Cardiac fibroblast (primary cell): ENCODE results near the gene GNS.

ENCODE experiments used
- DNase-seq, 2 donors: peaks; one replicate each; pipeline versions ENCODE4 v3.0.0 to v3.0.0-alpha.2; 2010; ENCODE audit warnings: low read depth in 2 of 2
- H3K4me3 ChIP-seq, 2 donors: replicated peaks in 1 of 2; 1 replicate in 1 of 2; 2 replicates in 1 of 2; pipeline ENCODE4 v1.5.1; 2011; ENCODE audit warnings: low read depth in 2 of 2, low read length in 2 of 2, mild to moderate bottlenecking in 2 of 2, moderate library complexity in 1 of 2
- TF ChIP-seq, protein P1 (sequence below): IDR thresholded peaks from one replicate; pipeline ENCODE4 v1.5.1; 2011; ENCODE audit warnings: low read depth, mild to moderate bottlenecking, low read length, inconsistent platforms

The GNS gene

DNA sequence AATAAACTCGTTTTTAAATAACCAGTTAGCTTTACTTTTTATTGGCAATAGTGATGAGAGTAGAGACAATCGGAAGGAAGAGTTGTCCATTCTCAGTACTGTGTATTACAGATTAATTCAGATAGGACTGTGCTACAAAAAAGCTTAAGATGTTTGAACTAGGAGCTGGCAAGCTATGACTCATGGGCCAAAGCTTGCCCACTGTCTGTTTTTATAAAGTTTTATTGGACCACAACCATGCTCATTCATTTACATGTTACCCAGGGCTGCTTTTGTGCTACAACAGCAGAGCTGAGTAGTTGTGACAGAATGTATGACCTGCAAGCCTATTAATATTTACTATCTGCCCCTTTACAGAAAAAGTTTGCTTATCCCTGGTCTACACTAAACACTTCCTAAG is 19.4 kb downstream of the GNS start:
- peak in 1 of 2 donors; percentile 37 for DNase-seq

DNA sequence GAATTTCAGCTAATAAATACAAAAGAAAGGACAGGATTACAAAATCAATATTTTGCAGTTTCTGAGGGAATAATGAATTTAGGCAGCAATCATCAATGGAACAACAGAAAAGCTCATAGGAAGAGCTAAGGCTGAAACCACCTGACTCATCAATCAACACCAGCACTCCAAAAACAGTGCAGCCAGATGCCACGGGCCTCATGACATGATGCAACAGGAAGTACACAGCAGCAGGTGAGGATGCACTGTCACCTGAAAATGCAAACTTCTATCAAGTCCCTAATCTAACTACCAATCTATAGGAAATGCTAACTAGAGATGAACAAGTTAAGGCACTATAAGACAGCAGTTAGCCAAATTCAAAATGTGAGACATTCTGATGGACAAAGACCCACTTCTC is 21.7 kb downstream of the GNS start:
- DNase-seq, result no peak
- TF ChIP-seq, protein P1, sequence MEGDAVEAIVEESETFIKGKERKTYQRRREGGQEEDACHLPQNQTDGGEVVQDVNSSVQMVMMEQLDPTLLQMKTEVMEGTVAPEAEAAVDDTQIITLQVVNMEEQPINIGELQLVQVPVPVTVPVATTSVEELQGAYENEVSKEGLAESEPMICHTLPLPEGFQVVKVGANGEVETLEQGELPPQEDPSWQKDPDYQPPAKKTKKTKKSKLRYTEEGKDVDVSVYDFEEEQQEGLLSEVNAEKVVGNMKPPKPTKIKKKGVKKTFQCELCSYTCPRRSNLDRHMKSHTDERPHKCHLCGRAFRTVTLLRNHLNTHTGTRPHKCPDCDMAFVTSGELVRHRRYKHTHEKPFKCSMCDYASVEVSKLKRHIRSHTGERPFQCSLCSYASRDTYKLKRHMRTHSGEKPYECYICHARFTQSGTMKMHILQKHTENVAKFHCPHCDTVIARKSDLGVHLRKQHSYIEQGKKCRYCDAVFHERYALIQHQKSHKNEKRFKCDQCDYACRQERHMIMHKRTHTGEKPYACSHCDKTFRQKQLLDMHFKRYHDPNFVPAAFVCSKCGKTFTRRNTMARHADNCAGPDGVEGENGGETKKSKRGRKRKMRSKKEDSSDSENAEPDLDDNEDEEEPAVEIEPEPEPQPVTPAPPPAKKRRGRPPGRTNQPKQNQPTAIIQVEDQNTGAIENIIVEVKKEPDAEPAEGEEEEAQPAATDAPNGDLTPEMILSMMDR, result no peak
- no peak overlapping the region for H3K4me3 ChIP-seq

More for the DNA sequence above, 19.4 kb downstream of the GNS start:
- TF ChIP-seq, protein P1, result no peak
- no peak overlapping the region for H3K4me3 ChIP-seq

DNA sequence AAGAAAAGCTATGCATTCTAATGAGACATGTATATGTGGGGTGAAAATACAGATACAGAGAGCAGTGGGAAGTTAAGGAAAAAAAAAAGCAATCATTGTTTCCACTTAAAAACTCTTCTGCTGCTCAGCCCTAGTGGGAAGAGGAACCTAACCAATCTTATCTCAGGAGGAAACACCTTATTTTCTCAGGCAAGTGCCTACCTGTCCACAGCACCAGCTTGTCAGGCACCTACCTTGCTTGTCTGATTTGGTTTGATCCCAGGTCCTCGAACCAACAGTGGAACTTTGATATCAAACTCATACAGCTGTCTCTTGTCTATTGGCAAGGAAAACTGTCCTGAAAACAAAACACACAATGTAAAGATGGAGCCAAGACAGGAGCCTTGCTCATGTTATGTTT is 22.4 kb downstream of the GNS start:
- no peak overlapping the region for H3K4me3 ChIP-seq
- DNase-seq, result no peak
- TF ChIP-seq, protein P1, result no peak

DNA sequence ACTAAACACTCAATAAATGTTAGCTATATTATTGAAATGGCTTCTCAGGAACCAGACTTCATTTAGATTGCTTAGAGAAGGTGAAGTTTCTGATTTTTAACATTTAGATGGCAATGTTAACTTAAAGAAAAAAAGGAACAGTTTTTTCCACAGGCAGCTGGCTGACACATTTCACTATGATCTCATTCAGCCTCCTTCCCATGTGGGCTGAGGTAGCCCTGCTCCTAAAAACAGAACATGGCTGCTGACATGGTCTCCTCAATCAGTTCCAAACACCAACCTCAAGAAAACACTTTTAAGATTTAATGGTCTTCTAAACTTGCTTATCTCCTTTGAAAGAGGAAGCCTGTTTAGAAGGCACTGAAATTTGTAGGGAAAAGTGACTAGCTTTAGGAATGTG is 23.8 kb downstream of the GNS start:
- no peak for DNase-seq
- TF ChIP-seq, protein P1, result no peak
- no peak overlapping the region for H3K4me3 ChIP-seq

DNA sequence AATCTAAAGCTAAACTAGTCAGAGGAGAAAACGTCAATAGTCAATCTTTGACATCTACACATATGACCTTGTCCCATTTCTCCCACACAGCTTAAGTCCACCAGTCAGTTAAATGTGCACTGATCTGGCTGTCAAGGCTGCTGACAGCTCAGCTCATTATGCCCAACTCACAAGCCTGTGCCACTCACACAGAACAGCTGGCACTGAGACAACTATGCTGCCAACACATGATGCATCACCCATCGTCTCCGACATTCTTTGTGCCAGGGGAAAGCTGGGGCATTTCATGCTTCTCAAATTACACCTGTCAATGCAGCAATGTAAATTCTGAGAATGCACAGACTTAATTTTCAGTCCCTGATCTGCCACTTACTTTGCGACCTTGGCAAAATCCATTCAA is 25.3 kb downstream of the GNS start:
- TF ChIP-seq, protein P1, result no peak
- no peak for DNase-seq
- H3K4me3 ChIP-seq, result no peak overlapping the region

DNA sequence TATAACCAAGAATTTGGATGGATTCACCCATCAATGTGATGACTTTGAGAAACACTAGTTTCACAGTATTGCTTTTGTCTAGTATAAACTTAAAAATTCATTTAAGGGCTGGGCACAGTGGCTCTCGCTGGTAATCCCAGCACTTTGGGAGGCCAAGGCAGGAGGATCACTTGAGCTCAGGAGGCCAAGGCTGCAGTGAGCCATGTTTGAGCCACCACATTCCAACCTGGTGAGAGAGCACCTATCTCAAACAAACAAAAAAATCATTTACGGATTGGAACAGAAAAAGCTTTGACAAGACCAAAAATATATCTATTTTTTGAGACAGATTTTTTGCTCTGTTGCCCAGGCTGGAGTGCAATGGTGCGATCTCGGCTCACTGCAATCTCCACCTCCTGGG is 27.5 kb downstream of the GNS start:
- H3K4me3 ChIP-seq, result no peak overlapping the region
- no peak for DNase-seq
- TF ChIP-seq, protein P1, result no peak

DNA sequence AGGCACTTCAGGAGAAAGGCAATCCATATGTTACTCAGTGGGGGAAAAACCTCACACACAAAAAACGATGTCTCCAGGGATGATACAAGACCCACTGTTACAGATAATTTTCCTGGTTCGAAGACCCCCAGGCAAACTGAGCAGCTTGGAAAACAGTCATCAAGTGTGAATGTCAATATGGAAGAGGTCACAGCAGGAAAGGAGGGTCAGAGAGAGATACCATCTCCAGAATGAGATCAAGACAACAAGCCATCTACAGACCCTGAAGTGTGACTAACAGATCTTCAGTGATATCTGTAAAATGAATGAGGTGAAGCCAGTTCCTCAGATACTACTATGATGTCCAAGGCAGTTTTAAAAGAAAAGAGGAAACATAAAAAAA is 28.6 kb downstream of the GNS start:
- TF ChIP-seq, protein P1, result no peak
- H3K4me3 ChIP-seq, result no peak overlapping the region
- DNase-seq, result no peak
